Right lobe of liver (tissue), 6 donors: Measurements from ENCODE around the gene ASCC1. TPM values are rescaled to one million over a fixed set of nuclear protein-coding genes. Genes with fewer than 3 reads are reported as not detected.

Experiments
- ATAC-seq, 4 donors: fragments of 200-7000 bp; cut with Tn5 transposase; one replicate each; pipeline ENCODE4 v1.9.1; 2020; ENCODE audit warnings: mild to moderate bottlenecking in 4 of 4, moderate library complexity in 4 of 4
- DNase-seq, 3 donors: peaks; one replicate each; pipeline ENCODE4 v3.0.0-alpha.2; 2020
- H3K27ac ChIP-seq, 3 donors: fragments of 200-600 bp; one replicate each; pipeline ENCODE4 v1.8.0; 2022
- H3K27me3 ChIP-seq, 2 donors: fragments of 200-600 bp; one replicate each; pipeline ENCODE4 v1.8.0; 2022
- H3K36me3 ChIP-seq, 4 donors: fragments of 200-600 bp; sonication (generic) in 1 of 4; one replicate each; pipeline versions ENCODE4 v1.5.1 to v1.8.0; 2017 to 2022; ENCODE audit warnings: control low read depth in 1 of 4
- H3K4me1 ChIP-seq, 4 donors: fragments of 200-600 bp; sonication (generic) in 1 of 4; one replicate each; pipeline versions ENCODE4 v1.5.1 to v1.8.0; 2017 to 2022; ENCODE audit warnings: control low read depth in 1 of 4
- H3K4me3 ChIP-seq, 3 donors: fragments of 200-600 bp; one replicate each; pipeline ENCODE4 v1.8.0; 2022
- H3K9me3 ChIP-seq, 4 donors: fragments of 200-600 bp; sonication (generic) in 1 of 4; one replicate each; pipeline versions ENCODE4 v1.5.1 to v1.8.0; 2017 to 2022; ENCODE audit warnings: control low read depth in 1 of 4
- POLR2A ChIP-seq: fragments of 450-650 bp; IDR thresholded peaks from one replicate; pipeline ENCODE4 v1.6.1; 2017; ENCODE audit warnings: antibody characterized with exemption, mild to moderate bottlenecking
- WGBS: methylation state at CpG from one replicate; pipeline ENCODE4 v1.1.6; 2018; ENCODE audit warnings: low coverage, low lambda C conversion rate; ENCODE audit not compliant: insufficient coverage; ENCODE audit errors: missing lambda C conversion rate; 5-methylcytosine and 5-hydroxymethylcytosine counted together
- intact Hi-C, 2 donors: fragments of 100-400 bp; cut with DNase I; formaldehyde crosslinking; loops; one replicate each; pipeline versions ENCODE4 v1.11.2 to v1.14.1; 2022
- total RNA-seq, 6 experiments: library from RNA; depleted of rRNA in 2 of 6; stranded (reverse); fragments of >200 nt in 2 of 6; fragmentation: NEBNext Ultra II Directional in 3 of 6; extraction: Animal tissue kit (Norgen Biotek cat#: 25700) in 3 of 6; gene quantifications; one replicate each; pipeline versions ENCODE4 v1.1.0 to v1.2.4, GENCODE V29; 2016 to 2023
- TF ChIP-seq, protein P1 (sequence below), 4 donors: fragments of 200-600 bp in 3 of 4; fragments of 450-650 bp in 1 of 4; IDR thresholded peaks; one replicate each; pipeline versions ENCODE4 v1.5.1 to v1.8.0; 2016 to 2022; ENCODE audit warnings: antibody characterized with exemption in 4 of 4, mild to moderate bottlenecking in 2 of 4
- donor health status: DM: no; HTN: yes; CAD: no.
- donor health status: DM: no; HTN: no; CAD: no.
- donor health status: DM: no; HTN: no; CAD: no.
- donor health status: DM: no; HTN: yes; CAD: no.
- donor health status: DM: no; HTN: yes; CAD: no.

ASCC1 gene
- total RNA-seq, 6 experiments from 2014 or later: 12.0 to 26.5 (median 14.5) TPM

DNA sequence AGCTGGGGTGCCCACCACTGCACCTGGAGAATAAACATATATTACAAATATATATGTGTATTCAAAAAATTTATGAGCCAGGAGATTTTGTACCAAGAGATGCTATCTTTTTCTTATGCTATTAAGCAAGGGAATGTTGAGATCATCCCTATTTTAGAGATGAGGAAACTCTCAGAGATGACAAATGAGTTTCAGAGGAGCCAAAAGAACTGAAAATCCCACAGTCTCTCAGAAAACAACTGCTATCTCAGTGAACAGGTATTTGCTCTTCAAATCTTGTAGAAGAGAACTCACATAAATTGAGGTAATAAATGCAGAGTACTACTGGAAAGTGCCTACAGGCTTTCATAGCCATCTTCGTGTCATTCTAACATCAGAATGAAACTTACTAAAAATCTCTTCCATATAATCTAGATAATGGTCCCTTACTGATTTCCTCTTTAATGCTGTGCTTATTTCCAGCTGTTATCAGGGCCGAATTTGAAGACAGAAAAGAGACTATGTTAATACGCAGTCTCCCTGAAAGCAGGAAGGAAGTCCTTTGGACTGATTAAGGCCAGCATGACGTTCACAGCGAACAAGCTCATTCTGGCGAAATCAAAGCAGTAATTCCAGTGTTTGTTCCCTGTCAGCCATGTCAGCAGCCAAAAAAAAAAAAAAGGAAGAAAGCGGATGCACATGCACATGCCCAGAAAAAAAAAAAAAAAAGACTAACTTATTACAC lies 29.7 kb downstream of the ASCC1 start:
- Histone ChIP-seq H3K27ac (peak overlapping the region; percentile 48 to 75 (median 62)), H3K9me3 (no peaks in the 10 kb centered on the region), H3K4me1 (no peaks in the 10 kb centered on the region), H3K27me3 (no peaks in the 10 kb centered on the region), H3K4me3 (no peak overlapping the region), H3K36me3 (no peaks in the 10 kb centered on the region)
- ATAC-seq (peak; percentile 71 to 95 (median 85)), DNase-seq (no peak)
- 34% methylated on average over 7 of the region's 7 CpGs for WGBS
- intact Hi-C loops: no loop called here
- no peak for TF ChIP-seq POLR2A
- TF ChIP-seq, protein P1, sequence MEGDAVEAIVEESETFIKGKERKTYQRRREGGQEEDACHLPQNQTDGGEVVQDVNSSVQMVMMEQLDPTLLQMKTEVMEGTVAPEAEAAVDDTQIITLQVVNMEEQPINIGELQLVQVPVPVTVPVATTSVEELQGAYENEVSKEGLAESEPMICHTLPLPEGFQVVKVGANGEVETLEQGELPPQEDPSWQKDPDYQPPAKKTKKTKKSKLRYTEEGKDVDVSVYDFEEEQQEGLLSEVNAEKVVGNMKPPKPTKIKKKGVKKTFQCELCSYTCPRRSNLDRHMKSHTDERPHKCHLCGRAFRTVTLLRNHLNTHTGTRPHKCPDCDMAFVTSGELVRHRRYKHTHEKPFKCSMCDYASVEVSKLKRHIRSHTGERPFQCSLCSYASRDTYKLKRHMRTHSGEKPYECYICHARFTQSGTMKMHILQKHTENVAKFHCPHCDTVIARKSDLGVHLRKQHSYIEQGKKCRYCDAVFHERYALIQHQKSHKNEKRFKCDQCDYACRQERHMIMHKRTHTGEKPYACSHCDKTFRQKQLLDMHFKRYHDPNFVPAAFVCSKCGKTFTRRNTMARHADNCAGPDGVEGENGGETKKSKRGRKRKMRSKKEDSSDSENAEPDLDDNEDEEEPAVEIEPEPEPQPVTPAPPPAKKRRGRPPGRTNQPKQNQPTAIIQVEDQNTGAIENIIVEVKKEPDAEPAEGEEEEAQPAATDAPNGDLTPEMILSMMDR (IDR thresholded peaks at IDR 0.05): no peak

DNA sequence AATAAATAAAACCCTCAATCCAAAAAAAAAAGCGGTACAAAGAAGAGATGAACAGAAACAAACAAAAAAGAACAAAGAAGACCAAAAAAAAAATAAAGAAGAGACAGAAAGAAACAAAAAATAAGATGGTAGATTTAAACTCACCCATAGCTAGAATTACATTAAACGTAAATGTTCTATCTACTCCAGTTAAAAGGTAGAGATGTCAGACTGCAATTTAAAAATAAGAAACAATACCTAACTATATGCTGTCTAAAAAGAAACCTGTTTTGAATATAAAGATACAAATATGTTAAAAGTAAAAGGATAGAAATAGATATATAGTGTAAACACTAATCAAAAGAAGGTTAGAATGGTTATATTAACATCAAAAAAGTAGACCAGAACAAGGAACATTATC lies 31.9 kb downstream of the ASCC1 start:
- TF ChIP-seq POLR2A: no peak
- TF ChIP-seq, protein P1 (IDR thresholded peaks at IDR 0.05): no peak
- 100% methylated on average over 2 of the region's 2 CpGs for WGBS
- intact Hi-C loops: no loop called here
- Histone ChIP-seq H3K27ac (no peak overlapping the region), H3K36me3 (no peaks in the 10 kb centered on the region), H3K4me1 (no peaks in the 10 kb centered on the region), H3K9me3 (no peaks in the 10 kb centered on the region), H3K27me3 (no peaks in the 10 kb centered on the region), H3K4me3 (no peak overlapping the region)
- no peak for DNase-seq
- ATAC-seq: no peak

DNA sequence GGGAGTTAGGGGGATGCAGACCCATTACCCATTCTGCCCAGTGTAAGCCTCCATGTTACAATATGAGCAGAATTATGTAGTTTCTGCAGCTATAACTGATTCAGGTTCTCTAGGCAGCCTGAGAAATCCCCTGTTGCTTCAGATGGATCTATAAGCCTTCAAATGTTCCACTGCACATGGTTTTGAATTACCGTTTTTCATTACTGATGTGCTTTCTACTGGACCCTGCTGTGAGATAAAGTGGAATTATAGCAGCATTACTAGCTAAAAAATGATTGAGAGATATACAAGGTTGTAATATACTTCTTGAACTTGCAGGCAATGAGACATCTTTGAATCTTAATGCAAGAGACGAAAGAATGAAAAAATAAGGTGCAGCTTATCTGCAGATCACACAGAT lies 38.6 kb downstream of the ASCC1 start:
- intact Hi-C loops: no loop called here
- TF ChIP-seq, protein P1 (IDR thresholded peaks at IDR 0.05): no peak
- TF ChIP-seq POLR2A: no peak
- no peak for DNase-seq
- no peaks in the 10 kb centered on the region for H3K4me1 ChIP-seq
- WGBS: 97% methylated on average over 2 of the region's 2 CpGs
- no peaks in the 10 kb centered on the region for H3K27me3 ChIP-seq
- no peaks in the 10 kb centered on the region for H3K9me3 ChIP-seq
- H3K4me3 ChIP-seq: no peak overlapping the region
- H3K36me3 ChIP-seq: peaks cover 0 to 5% (median 0%) of the 10 kb centered on the region in 4 donors
- H3K27ac ChIP-seq: no peak overlapping the region
- ATAC-seq: no peak

DNA sequence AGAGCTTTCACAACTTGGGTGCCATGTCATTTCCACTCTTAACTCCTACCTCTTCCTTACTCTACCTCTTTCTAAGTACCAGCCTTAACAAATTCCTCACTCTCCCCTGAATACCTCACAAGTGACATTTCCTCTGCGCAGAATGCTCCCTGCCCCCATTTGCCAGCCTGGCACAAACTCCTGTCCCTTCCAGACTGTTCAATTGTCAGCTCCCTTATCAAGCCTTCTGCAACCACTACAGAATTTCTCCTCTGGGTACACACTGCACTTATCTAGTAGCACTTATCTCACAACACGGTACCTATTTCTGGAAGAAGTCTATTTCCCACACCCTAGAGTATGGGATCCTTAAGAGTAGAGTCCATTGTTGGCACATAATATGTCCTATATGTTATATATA lies 39.4 kb downstream of the ASCC1 start:
- H3K36me3 ChIP-seq: peaks cover 0 to 5% (median 0%) of the 10 kb centered on the region in 4 donors
- WGBS: 73% methylated on average over 2 of the region's 2 CpGs
- H3K4me3 ChIP-seq: no peak overlapping the region
- no peaks in the 10 kb centered on the region for H3K4me1 ChIP-seq
- no peaks in the 10 kb centered on the region for H3K9me3 ChIP-seq
- intact Hi-C loops: no loop called here
- H3K27me3 ChIP-seq: no peaks in the 10 kb centered on the region
- no peak for ATAC-seq
- no peak for DNase-seq
- TF ChIP-seq, protein P1 (IDR thresholded peaks at IDR 0.05): no peak
- TF ChIP-seq POLR2A: no peak
- H3K27ac ChIP-seq: no peak overlapping the region
